ENCODE results near the gene PPP1R3G. TPM values are rescaled to one million over a fixed set of nuclear protein-coding genes. Genes with fewer than 3 reads are reported as not detected.

Gene PPP1R3G
- total RNA-seq, 2 donors from 2014 or later, result 1.5 to 1.7 TPM

DNA sequence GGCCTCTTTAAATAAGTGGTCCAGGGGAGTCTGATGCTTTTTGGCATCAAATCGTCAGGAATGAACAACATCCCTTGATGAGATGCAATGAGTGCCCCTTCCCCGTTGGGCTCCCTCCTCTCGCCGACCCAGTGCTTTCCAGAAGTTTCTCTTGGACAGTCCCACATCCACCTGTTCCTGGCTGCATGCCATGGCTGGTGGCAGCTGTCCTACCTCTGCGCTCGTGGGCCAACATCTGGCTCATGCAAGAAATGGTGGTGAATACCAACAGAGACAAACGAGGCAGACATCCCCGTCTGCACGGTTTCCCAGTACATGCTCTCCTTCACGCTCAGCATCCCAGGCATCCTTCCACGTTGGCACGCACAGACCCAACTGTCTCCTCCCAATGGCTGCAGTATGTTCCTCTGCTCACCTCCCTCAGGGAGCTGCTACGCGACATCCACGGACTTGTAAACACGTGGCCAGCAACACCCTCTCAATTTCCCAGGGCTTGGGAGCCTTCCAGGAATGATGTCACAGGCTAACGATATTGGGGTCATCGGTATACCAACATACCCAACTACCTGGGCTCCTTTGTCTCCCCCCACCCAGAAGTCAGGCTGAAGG lies 37.5 kb downstream of the PPP1R3G start:
- intact Hi-C loops (cut with DNase I), result no loop called here
- Histone ChIP-seq H3K36me3 (no peaks in the 10 kb centered on the region), H3K9me3 (no peaks in the 10 kb centered on the region), H3K4me1 (replicated peaks) (no peaks in the 10 kb centered on the region), H3K4me3 (no peak overlapping the region), H3K27ac (no peak overlapping the region), H3K27me3 (replicated peaks; ENCODE audit: insufficient read depth) (no peaks in the 10 kb centered on the region)
- WGBS, result 86% methylated on average over 17 of the region's 18 CpGs
- no peak for DNase-seq (ENCODE audit: low spot score)
- TF ChIP-seq, protein P1, sequence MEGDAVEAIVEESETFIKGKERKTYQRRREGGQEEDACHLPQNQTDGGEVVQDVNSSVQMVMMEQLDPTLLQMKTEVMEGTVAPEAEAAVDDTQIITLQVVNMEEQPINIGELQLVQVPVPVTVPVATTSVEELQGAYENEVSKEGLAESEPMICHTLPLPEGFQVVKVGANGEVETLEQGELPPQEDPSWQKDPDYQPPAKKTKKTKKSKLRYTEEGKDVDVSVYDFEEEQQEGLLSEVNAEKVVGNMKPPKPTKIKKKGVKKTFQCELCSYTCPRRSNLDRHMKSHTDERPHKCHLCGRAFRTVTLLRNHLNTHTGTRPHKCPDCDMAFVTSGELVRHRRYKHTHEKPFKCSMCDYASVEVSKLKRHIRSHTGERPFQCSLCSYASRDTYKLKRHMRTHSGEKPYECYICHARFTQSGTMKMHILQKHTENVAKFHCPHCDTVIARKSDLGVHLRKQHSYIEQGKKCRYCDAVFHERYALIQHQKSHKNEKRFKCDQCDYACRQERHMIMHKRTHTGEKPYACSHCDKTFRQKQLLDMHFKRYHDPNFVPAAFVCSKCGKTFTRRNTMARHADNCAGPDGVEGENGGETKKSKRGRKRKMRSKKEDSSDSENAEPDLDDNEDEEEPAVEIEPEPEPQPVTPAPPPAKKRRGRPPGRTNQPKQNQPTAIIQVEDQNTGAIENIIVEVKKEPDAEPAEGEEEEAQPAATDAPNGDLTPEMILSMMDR (IDR thresholded peaks at IDR 0.05), result no peak
- TF ChIP-seq POLR2A (IDR thresholded peaks at IDR 0.05) (no peak), POLR2AphosphoS5 (IDR thresholded peaks at IDR 0.05) (no peak)

DNA sequence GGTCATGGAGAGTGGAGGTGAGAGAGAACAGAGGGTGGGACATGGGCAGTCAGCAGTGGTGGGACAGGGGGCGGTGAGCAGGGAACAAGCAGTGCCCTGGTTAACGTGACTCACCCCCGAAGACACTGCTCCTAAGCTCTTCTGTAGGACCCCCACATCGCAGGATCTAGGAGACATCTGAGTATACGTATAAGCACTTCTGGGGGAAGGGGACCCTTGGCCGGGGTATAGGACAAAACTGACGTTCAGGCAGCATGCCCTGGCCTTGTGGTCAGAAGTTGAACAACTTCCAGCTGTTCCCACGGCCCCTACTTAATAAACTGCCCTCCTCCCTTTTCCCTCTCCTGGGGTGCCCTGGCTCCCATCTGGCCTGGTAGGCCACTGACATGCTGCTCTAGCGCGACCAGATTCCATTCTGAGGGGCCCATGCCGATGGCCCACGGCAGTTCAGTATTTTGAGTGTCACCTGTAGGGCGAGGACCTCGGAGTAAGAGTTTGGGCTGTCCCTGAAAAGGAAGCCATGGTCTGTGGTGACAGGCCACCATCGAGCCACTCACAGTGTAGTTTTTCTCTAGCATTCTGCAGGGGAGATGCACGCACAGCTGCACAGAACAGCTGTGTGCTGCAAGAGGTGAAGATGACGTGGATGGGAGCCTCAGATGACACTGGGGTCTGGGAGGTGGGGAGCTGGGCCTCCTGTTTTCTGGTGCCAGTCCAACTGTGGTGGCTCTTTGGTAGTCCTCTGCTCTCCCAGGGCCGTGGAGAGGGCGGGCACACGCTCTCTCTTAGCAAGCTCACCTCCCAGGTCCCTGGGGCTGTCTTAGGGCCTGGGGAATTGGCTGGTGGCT lies 38.4 kb downstream of the PPP1R3G start:
- Histone ChIP-seq H3K4me3 (no peak overlapping the region), H3K4me1 (replicated peaks) (no peaks in the 10 kb centered on the region), H3K27me3 (replicated peaks; ENCODE audit: insufficient read depth) (no peaks in the 10 kb centered on the region), H3K36me3 (no peaks in the 10 kb centered on the region), H3K9me3 (no peaks in the 10 kb centered on the region), H3K27ac (no peak overlapping the region)
- 94% methylated on average over 20 of the region's 20 CpGs for WGBS
- intact Hi-C loops (cut with DNase I), result no loop called here
- TF ChIP-seq, protein P1 (IDR thresholded peaks at IDR 0.05), result no peak
- TF ChIP-seq POLR2AphosphoS5 (IDR thresholded peaks at IDR 0.05) (no peak), POLR2A (IDR thresholded peaks at IDR 0.05) (no peak)
- no peak for DNase-seq (ENCODE audit: low spot score)

DNA sequence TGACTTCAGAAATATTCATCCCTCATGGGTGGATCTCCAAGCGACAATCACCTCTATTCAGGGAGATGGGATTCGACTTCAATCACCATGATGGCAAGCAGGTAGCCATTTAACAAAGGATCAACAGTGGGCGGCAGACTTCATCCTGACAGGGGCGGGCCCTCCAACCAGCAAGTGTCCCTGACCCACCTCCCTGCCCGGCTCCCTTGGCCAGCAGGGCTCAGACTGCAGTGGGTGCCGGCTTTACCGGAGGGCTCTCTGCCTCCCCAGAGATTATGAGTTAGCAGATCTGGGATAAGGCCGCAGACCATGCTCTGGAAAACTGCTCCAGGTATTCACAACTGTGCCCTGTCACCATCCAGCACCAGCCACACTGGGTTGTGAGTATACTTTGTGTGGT lies 39.4 kb downstream of the PPP1R3G start:
- Histone ChIP-seq H3K27ac (no peak overlapping the region), H3K27me3 (replicated peaks; ENCODE audit: insufficient read depth) (no peaks in the 10 kb centered on the region), H3K4me1 (replicated peaks) (no peaks in the 10 kb centered on the region), H3K36me3 (no peaks in the 10 kb centered on the region), H3K4me3 (no peak overlapping the region), H3K9me3 (no peaks in the 10 kb centered on the region)
- TF ChIP-seq POLR2A (IDR thresholded peaks at IDR 0.05), result no peak
- TF ChIP-seq POLR2AphosphoS5 (IDR thresholded peaks at IDR 0.05), result no peak
- TF ChIP-seq, protein P1 (IDR thresholded peaks at IDR 0.05), result no peak
- no peak for DNase-seq (ENCODE audit: low spot score)
- WGBS, result 96% methylated on average over 8 of the region's 8 CpGs
- intact Hi-C loops (cut with DNase I), result no loop called here

DNA sequence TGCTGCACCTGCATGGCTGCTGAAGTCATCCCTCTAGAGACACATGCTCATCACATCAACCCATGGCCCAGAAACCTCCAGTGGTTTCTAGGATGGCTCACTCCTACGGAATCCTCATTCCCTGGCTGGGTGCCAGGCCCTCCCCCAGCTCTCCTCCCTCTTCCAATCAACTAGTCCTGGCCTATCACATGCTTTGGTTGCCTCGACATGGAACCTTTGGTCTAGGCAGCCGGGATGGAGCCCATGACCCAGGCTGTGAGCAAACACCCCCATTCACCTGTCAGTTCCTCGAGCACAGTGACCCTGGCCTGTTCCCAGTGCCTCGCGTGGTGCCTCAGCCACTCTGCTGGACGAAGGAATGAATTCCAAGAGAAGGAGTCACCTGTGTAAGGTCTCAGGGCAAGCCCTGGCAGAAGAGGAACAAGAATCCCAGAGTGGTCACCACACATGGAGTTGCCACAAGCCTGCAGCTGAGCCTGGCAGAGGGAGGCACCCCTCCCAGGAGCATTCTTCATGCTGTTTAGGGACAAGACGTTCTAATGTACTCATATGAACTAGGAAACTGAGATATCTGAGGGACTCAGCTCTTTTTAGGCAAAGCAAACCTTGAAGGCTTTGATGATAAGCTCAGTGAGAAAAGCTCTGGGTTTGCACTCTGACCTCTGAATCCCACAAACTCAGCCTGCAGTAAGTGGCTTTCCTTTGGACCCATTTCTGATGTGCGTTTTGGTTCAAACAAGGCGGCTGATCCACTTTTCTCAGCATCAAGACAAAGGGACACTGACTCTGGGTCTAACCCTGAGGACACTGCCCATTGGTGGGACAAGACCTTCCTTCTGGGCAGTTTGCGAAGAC lies 40.2 kb downstream of the PPP1R3G start:
- TF ChIP-seq POLR2A (IDR thresholded peaks at IDR 0.05), result no peak
- TF ChIP-seq, protein P1 (IDR thresholded peaks at IDR 0.05), result no peak
- TF ChIP-seq POLR2AphosphoS5 (IDR thresholded peaks at IDR 0.05), result no peak
- WGBS, result 90% methylated on average over 11 of the region's 11 CpGs
- Histone ChIP-seq H3K4me3 (no peak overlapping the region), H3K4me1 (replicated peaks) (no peaks in the 10 kb centered on the region), H3K9me3 (no peaks in the 10 kb centered on the region), H3K27me3 (replicated peaks; ENCODE audit: insufficient read depth) (no peaks in the 10 kb centered on the region), H3K36me3 (no peaks in the 10 kb centered on the region), H3K27ac (no peak overlapping the region)
- DNase-seq (ENCODE audit: low spot score), result no peak
- intact Hi-C loops (cut with DNase I), result no loop called here
